Cardiac muscle cell (in vitro differentiated cells and primary cell): ENCODE results near the gene NPAS3. TPM values are rescaled to one million over a fixed set of nuclear protein-coding genes. Genes with fewer than 3 reads are reported as not detected.

Experiments used
- DNase-seq, 2 donors: peaks; one replicate each; pipeline versions ENCODE4 v3.0.0 to v3.0.0-alpha.2; 2010 to 2017; ENCODE audit warnings: low read depth in 1 of 2, low spot score in 1 of 2
- H3K27ac ChIP-seq: fragments of 200-600 bp; sonication (generic); 2 replicates; pipeline ENCODE4 v1.5.1; 2016
- H3K27me3 ChIP-seq: fragments of 200-600 bp; sonication (generic); 2 replicates; pipeline ENCODE4 v1.6.0; 2016; ENCODE audit warnings: control low read depth
- H3K36me3 ChIP-seq: fragments of 200-600 bp; sonication (generic); 2 replicates; pipeline ENCODE4 v1.5.1; 2016; ENCODE audit warnings: control low read depth
- H3K4me1 ChIP-seq: fragments of 200-600 bp; sonication (generic); 2 replicates; pipeline ENCODE4 v1.8.1; 2017; ENCODE audit warnings: low read depth, mild to moderate bottlenecking, mixed run types
- H3K4me3 ChIP-seq: fragments of 200-600 bp; sonication (generic); 2 replicates; pipeline ENCODE4 v1.5.1; 2016; ENCODE audit warnings: mild to moderate bottlenecking
- H3K9me3 ChIP-seq: fragments of 200-600 bp; sonication (generic); 2 replicates; pipeline ENCODE4 v1.5.1; 2017; ENCODE audit warnings: low read depth, mild to moderate bottlenecking, control low read depth
- CTCF ChIP-seq: IDR thresholded peaks from 2 replicates; pipeline ENCODE4 v1.5.1; 2012; ENCODE audit warnings: low read depth, mild to moderate bottlenecking, low read length
- polyA plus RNA-seq: library from polyadenylated mRNA; unstranded; fragments of >200 nt; fragmentation: Nextera tagmentation; extraction: Ambion mirVana; gene quantifications from 2 replicates; pipeline ENCODE4 v1.2.1, GENCODE V29; 2016
- total RNA-seq: library from RNA; depleted of rRNA; stranded (reverse); fragments of >200 nt; gene quantifications from 2 replicates; pipeline ENCODE4 v1.2.3, GENCODE V29; 2016

NPAS3 gene
- total RNA-seq (0.18 and 0.32 TPM in 2 replicates), polyA plus RNA-seq (0.18 and 0.82 TPM in 2 replicates)

GRCh38 chr14:32938719-32939253, at the start of gene NPAS3:
TSS of gene NPAS3 (plus strand) at chr14:32938879.
- Histone ChIP-seq H3K36me3 (no peaks in the 10 kb centered on the region), H3K4me3 (peak within 1 kb of the TSS; percentile 79), H3K27me3 (peaks cover 84% of the 10 kb centered on the region), H3K27ac (no peak within 1 kb of the TSS), H3K4me1 (peaks cover 6% of the 10 kb centered on the region), H3K9me3 (no peaks in the 10 kb centered on the region)
- DNase-seq: peak; percentile 14 to 68
- TF ChIP-seq CTCF: no peak

GRCh38 chr14:32896979-32897697, 41.5 kb upstream of the NPAS3 start:
- peak in 1 of 2 donors; percentile 23 for DNase-seq
- Histone ChIP-seq H3K4me3 (no peak overlapping the region), H3K27ac (no peak overlapping the region), H3K36me3 (no peaks in the 10 kb centered on the region), H3K4me1 (no peaks in the 10 kb centered on the region), H3K27me3 (no peaks in the 10 kb centered on the region), H3K9me3 (no peaks in the 10 kb centered on the region)
- no peak for TF ChIP-seq CTCF

GRCh38 chr14:32897698-32898064, 41.0 kb upstream of the NPAS3 start:
- Histone ChIP-seq H3K27me3 (no peaks in the 10 kb centered on the region), H3K27ac (no peak overlapping the region), H3K4me3 (no peak overlapping the region), H3K36me3 (no peaks in the 10 kb centered on the region), H3K4me1 (no peaks in the 10 kb centered on the region), H3K9me3 (no peaks in the 10 kb centered on the region)
- no peak for DNase-seq
- TF ChIP-seq CTCF: no peak

GRCh38 chr14:32898876-32899275, 39.8 kb upstream of the NPAS3 start:
- TF ChIP-seq CTCF: no peak
- H3K27ac ChIP-seq: no peak overlapping the region
- no peaks in the 10 kb centered on the region for H3K36me3 ChIP-seq
- no peaks in the 10 kb centered on the region for H3K27me3 ChIP-seq
- DNase-seq: no peak
- H3K4me1 ChIP-seq: no peaks in the 10 kb centered on the region
- H3K9me3 ChIP-seq: no peaks in the 10 kb centered on the region
- H3K4me3 ChIP-seq: no peak overlapping the region

GRCh38 chr14:32900547-32900946, 38.1 kb upstream of the NPAS3 start:
- H3K27me3 ChIP-seq: no peaks in the 10 kb centered on the region
- no peak for TF ChIP-seq CTCF
- no peaks in the 10 kb centered on the region for H3K9me3 ChIP-seq
- H3K4me3 ChIP-seq: no peak overlapping the region
- H3K27ac ChIP-seq: no peak overlapping the region
- peak in 1 of 2 donors; percentile 14 for DNase-seq
- no peaks in the 10 kb centered on the region for H3K36me3 ChIP-seq
- no peaks in the 10 kb centered on the region for H3K4me1 ChIP-seq
